Thyroid gland (tissue), 4 donors: Measurements from ENCODE around the gene ABR.

Source experiments
- POLR2A ChIP-seq, 2 donors: fragments of 450-650 bp; IDR thresholded peaks; one replicate each; pipeline ENCODE4 v1.6.1; 2017; ENCODE audit warnings: antibody characterized with exemption in 2 of 2, mild to moderate bottlenecking in 2 of 2, moderate library complexity in 1 of 2
- TF ChIP-seq, protein P1 (sequence below), 6 experiments: fragments of 200-600 bp in 3 of 6; fragments of 450-650 bp in 3 of 6; sonication (generic) in 3 of 6; IDR thresholded peaks; one replicate each; pipeline ENCODE4 v1.5.1; 2016 to 2019; ENCODE audit warnings: antibody characterized with exemption in 6 of 6, mild to moderate bottlenecking in 2 of 6, inconsistent platforms in 1 of 6, moderate library complexity in 1 of 6

DNA sequence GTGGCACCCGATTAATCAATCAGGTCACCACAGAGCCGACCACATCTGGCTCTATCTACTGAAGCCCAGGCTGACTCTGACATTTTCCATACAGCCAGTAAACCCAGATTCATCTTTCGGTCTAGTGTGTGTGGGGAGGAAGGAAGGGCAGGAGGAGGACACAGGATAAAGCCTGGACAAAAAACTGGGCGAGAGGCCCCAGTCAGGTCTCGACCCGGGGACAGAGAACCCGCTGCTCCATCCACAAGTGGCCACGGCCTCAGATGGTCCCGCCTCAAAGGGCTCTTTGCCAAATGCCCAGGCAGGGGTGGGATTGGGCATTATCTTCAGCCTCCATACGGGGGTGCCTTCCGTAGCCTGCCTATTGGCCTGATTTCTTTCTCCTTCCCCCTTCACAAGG is 7.8 kb downstream of the ABR start:
- TF ChIP-seq, protein P1, sequence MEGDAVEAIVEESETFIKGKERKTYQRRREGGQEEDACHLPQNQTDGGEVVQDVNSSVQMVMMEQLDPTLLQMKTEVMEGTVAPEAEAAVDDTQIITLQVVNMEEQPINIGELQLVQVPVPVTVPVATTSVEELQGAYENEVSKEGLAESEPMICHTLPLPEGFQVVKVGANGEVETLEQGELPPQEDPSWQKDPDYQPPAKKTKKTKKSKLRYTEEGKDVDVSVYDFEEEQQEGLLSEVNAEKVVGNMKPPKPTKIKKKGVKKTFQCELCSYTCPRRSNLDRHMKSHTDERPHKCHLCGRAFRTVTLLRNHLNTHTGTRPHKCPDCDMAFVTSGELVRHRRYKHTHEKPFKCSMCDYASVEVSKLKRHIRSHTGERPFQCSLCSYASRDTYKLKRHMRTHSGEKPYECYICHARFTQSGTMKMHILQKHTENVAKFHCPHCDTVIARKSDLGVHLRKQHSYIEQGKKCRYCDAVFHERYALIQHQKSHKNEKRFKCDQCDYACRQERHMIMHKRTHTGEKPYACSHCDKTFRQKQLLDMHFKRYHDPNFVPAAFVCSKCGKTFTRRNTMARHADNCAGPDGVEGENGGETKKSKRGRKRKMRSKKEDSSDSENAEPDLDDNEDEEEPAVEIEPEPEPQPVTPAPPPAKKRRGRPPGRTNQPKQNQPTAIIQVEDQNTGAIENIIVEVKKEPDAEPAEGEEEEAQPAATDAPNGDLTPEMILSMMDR (IDR thresholded peaks at IDR 0.05) = no peak
- TF ChIP-seq POLR2A (IDR thresholded peaks at IDR 0.05) = no peak
